ENCODE measurements around the gene NMUR1. TPM values are rescaled to one million over a fixed set of nuclear protein-coding genes. Genes with fewer than 3 reads are reported as not detected.

NMUR1 gene
- total RNA-seq, 1 donor from 2014 or later = not detected

GRCh38 chr2:231528636-231529030 is 1.6 kb downstream of the NMUR1 start:
- H3K27me3 Mint-ChIP-seq (ENCODE audit: insufficient read depth) = peaks cover 26% of the 10 kb centered on the region
- peaks cover 27% of the 10 kb centered on the region for H3K4me1 Mint-ChIP-seq (ENCODE audit: low read depth)

GRCh38 chr2:231527955-231528635 is 2.1 kb downstream of the NMUR1 start:
- H3K9me3 Mint-ChIP-seq = no peaks in the 10 kb centered on the region

More at GRCh38 chr2:231528636-231529030, 1.6 kb downstream of the NMUR1 start:
- Mint-ChIP-seq H3K36me3 (ENCODE audit: low read depth) (no peaks in the 10 kb centered on the region), H3K27ac (no peak overlapping the region), H3K4me3 (no peak overlapping the region), H3K9me3 (no peaks in the 10 kb centered on the region)
- DNase-seq (ENCODE audit: low spot score) = no peak
- intact Hi-C loops (cut with micrococcal nuclease) = no loop called here

DNA sequence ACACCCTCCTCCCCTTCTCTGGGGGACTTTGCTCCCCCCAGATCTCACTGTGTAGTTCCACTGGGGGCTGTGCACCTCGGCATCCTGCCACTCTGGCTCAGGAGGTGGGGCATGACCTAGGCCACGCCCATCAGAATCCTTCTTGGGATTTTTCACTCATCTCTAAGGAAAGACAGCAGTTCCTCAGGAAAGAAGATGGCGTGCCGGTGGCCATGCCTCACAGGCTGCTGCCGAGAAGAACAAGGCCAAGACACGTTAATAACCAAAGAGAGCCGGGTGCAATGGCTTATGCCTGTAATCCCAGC is 3.2 kb downstream of the NMUR1 start:
- no peak overlapping the region for H3K27ac Mint-ChIP-seq
- H3K4me3 Mint-ChIP-seq = no peak overlapping the region

More at GRCh38 chr2:231527955-231528635, 2.1 kb downstream of the NMUR1 start:
- H3K36me3 Mint-ChIP-seq (ENCODE audit: low read depth) = no peaks in the 10 kb centered on the region
- peaks cover 26% of the 10 kb centered on the region for H3K27me3 Mint-ChIP-seq (ENCODE audit: insufficient read depth)
- H3K27ac Mint-ChIP-seq = no peak overlapping the region
- H3K4me1 Mint-ChIP-seq (ENCODE audit: low read depth) = peaks cover 30% of the 10 kb centered on the region
- intact Hi-C loops (cut with micrococcal nuclease) = no loop called here
- no peak overlapping the region for H3K4me3 Mint-ChIP-seq
- DNase-seq (ENCODE audit: low spot score) = no peak

DNA sequence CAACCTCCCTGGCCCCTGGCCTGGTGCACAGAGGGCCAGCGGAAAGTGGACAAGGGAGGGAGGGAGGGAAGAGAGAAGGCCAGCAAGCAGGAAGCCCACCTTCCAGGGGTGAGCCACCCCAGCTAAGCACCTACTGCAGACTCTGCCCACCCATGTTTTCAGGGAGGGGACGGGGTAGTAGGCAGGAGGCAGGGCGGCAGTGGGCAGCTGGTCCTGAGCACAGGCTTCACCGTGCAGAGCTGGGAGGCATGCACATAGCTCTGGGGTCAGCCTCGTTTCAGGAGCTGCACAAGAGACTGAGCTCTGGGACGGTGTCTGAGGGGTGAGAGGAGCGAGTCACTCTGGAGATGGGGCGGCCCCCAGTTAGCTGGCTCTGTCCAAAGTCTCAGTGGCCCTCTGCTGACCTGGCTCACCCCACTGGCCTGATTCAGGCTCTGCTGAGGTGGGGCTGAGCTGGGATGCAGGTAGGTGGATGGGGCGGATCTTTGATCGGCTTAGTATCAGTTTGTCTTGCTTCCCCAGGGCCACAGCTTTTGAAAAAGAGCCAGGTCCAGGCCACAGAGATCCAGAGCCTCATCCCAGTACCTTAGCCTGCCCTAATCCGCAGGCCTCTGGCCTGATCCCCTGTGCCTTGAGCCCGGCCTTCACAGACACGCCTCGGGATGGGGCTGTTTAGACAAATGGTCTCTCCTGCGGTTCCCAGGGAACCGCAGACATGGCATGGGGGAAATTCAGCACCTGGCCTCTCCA is 3.7 kb downstream of the NMUR1 start:
- Mint-ChIP-seq H3K36me3 (ENCODE audit: low read depth) (no peaks in the 10 kb centered on the region), H3K4me1 (ENCODE audit: low read depth) (peaks cover 31% of the 10 kb centered on the region), H3K27me3 (ENCODE audit: insufficient read depth) (peaks cover 25% of the 10 kb centered on the region), H3K9me3 (no peaks in the 10 kb centered on the region), H3K4me3 (no peak overlapping the region), H3K27ac (no peak overlapping the region)
- intact Hi-C loops (cut with micrococcal nuclease) = no loop called here
- DNase-seq (ENCODE audit: low spot score) = no peak

More for the DNA sequence above, 3.2 kb downstream of the NMUR1 start:
- DNase-seq (ENCODE audit: low spot score) = no peak
- intact Hi-C loops (cut with micrococcal nuclease) = no loop called here
- Mint-ChIP-seq H3K27me3 (ENCODE audit: insufficient read depth) (peaks cover 25% of the 10 kb centered on the region), H3K9me3 (no peaks in the 10 kb centered on the region), H3K4me1 (ENCODE audit: low read depth) (peaks cover 31% of the 10 kb centered on the region), H3K36me3 (ENCODE audit: low read depth) (no peaks in the 10 kb centered on the region)

- Mint-ChIP-seq H3K4me1 (ENCODE audit: low read depth) (peaks cover 21% of the 10 kb centered on the region), H3K27me3 (ENCODE audit: insufficient read depth) (peaks cover 25% of the 10 kb centered on the region), H3K36me3 (ENCODE audit: low read depth) (no peaks in the 10 kb centered on the region), H3K9me3 (no peaks in the 10 kb centered on the region), H3K4me3 (no peak overlapping the region), H3K27ac (no peak overlapping the region)
- DNase-seq (ENCODE audit: low spot score) = no peak
- intact Hi-C loops (cut with micrococcal nuclease) = no loop called here
Measured at GRCh38 chr2:231525248-231526163, 4.7 kb downstream of the NMUR1 start.

GRCh38 chr2:231524477-231525247 is 5.6 kb downstream of the NMUR1 start:
- no peak overlapping the region for H3K4me3 Mint-ChIP-seq
- peaks cover 20% of the 10 kb centered on the region for H3K4me1 Mint-ChIP-seq (ENCODE audit: low read depth)
- peaks cover 27% of the 10 kb centered on the region for H3K27me3 Mint-ChIP-seq (ENCODE audit: insufficient read depth)
- H3K36me3 Mint-ChIP-seq (ENCODE audit: low read depth) = no peaks in the 10 kb centered on the region
- DNase-seq (ENCODE audit: low spot score) = no peak
- H3K27ac Mint-ChIP-seq = no peak overlapping the region
- no peaks in the 10 kb centered on the region for H3K9me3 Mint-ChIP-seq
- intact Hi-C loops (cut with micrococcal nuclease) = no loop called here

DNA sequence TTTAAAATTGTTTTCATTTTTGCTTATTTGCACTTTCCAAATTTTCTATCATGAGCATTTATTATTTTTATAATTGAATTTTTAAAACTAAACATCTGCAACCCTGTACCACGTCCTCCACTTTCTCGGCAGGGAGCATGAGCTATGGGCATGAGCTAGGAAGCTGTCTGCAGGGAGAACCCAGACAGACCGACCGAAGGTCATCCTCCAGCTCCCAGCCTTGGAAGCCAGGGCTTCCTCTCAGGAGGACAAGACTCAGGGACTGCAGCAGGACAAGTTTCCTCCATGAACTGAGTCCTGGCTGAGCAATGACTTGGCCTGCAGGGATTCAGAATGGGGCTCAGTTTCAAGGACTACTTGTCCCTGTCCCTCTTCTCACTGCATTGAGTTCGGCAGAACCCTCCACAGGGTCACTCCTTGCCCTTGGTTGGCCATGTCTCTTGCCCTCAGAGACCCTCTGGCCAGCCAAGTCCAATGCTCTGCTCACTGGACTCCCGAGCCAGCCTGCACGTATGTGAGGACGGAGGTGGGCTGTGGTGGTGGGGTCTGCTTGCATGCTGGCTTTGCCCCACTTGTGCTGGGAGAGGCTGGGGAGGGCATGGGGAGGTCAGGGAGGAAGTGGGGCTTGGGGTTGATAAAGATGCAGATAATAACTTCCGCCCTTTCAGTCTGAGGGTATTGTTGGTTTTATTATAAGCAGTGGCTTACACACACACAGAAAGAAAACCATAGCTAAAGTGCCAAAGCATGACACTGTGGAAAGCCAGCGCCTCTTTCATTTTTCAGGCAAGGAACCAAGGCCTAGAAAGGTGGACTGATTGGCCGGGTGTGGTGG is 6.6 kb downstream of the NMUR1 start:
- intact Hi-C loops (cut with micrococcal nuclease) = no loop called here
- H3K36me3 Mint-ChIP-seq (ENCODE audit: low read depth) = no peaks in the 10 kb centered on the region
- DNase-seq (ENCODE audit: low spot score) = no peak

GRCh38 chr2:231522418-231523180 is 7.6 kb downstream of the NMUR1 start:
- Mint-ChIP-seq H3K4me1 (ENCODE audit: low read depth) (peaks cover 22% of the 10 kb centered on the region), H3K36me3 (ENCODE audit: low read depth) (no peaks in the 10 kb centered on the region), H3K9me3 (no peaks in the 10 kb centered on the region), H3K27me3 (ENCODE audit: insufficient read depth) (peaks cover 14% of the 10 kb centered on the region), H3K27ac (no peak overlapping the region), H3K4me3 (no peak overlapping the region)
- intact Hi-C loops (cut with micrococcal nuclease) = no loop called here
- no peak for DNase-seq (ENCODE audit: low spot score)

More for the DNA sequence above, 6.6 kb downstream of the NMUR1 start:
- Mint-ChIP-seq H3K27me3 (ENCODE audit: insufficient read depth) (peaks cover 22% of the 10 kb centered on the region), H3K4me1 (ENCODE audit: low read depth) (peaks cover 20% of the 10 kb centered on the region), H3K9me3 (no peaks in the 10 kb centered on the region), H3K4me3 (no peak overlapping the region), H3K27ac (no peak overlapping the region)

DNA sequence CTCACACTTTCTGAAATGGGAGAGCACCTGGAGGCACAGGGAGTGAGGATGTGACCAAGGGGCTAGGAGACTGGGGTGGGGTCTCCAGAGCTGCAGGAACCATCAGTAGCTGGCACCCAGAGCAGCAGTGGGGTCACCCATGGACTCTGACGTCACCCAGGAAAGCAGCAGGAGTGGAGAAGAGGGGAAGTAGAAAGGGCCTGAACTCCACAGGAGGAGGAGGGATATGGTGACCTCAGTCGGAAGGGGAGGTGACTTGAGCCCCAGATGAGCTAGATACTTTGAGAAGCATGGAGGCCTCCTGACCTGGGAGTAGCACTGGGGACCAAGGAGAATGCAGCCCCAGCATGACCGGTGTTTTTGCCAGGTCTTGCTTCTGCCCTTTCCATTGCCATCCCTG is 8.8 kb downstream of the NMUR1 start:
- intact Hi-C loops (cut with micrococcal nuclease) = no loop called here
- no peaks in the 10 kb centered on the region for H3K36me3 Mint-ChIP-seq (ENCODE audit: low read depth)
- H3K27ac Mint-ChIP-seq = no peak overlapping the region
- peaks cover 26% of the 10 kb centered on the region for H3K4me1 Mint-ChIP-seq (ENCODE audit: low read depth)
- H3K4me3 Mint-ChIP-seq = no peak overlapping the region
- DNase-seq (ENCODE audit: low spot score) = no peak
- H3K27me3 Mint-ChIP-seq (ENCODE audit: insufficient read depth) = peaks cover 18% of the 10 kb centered on the region
- no peaks in the 10 kb centered on the region for H3K9me3 Mint-ChIP-seq

- Mint-ChIP-seq H3K27ac (no peak overlapping the region), H3K27me3 (ENCODE audit: insufficient read depth) (peaks cover 22% of the 10 kb centered on the region), H3K4me3 (no peak overlapping the region), H3K4me1 (ENCODE audit: low read depth) (peaks cover 28% of the 10 kb centered on the region), H3K36me3 (ENCODE audit: low read depth) (no peaks in the 10 kb centered on the region), H3K9me3 (no peaks in the 10 kb centered on the region)
- intact Hi-C loops (cut with micrococcal nuclease) = no loop called here
- DNase-seq (ENCODE audit: low spot score) = no peak
Measured at GRCh38 chr2:231519975-231520555, 10.2 kb downstream of the NMUR1 start.

GRCh38 chr2:231518771-231519170 is 11.5 kb downstream of the NMUR1 start:
- Mint-ChIP-seq H3K9me3 (no peaks in the 10 kb centered on the region), H3K27ac (no peak overlapping the region), H3K4me3 (no peak overlapping the region), H3K36me3 (ENCODE audit: low read depth) (no peaks in the 10 kb centered on the region), H3K4me1 (ENCODE audit: low read depth) (peaks cover 31% of the 10 kb centered on the region), H3K27me3 (ENCODE audit: insufficient read depth) (peaks cover 22% of the 10 kb centered on the region)
- no peak for DNase-seq (ENCODE audit: low spot score)
- intact Hi-C loops (cut with micrococcal nuclease) = no loop called here
